ENCODE results near the gene EML1.

GRCh38 chr14:99840774-99841305, 47.6 kb downstream of the EML1 start:
- no peak for TF ChIP-seq SMC3 (conservative IDR thresholded peaks at IDR 0.05; ENCODE audit: poor library complexity)
- TF ChIP-seq EP300 (conservative IDR thresholded peaks at IDR 0.05; ENCODE audit: poor library complexity, severe bottlenecking), result no peak
- no peak for TF ChIP-seq TAF1 (IDR thresholded peaks at IDR 0.05; ENCODE audit: low read depth)
- TF ChIP-seq, protein P1, sequence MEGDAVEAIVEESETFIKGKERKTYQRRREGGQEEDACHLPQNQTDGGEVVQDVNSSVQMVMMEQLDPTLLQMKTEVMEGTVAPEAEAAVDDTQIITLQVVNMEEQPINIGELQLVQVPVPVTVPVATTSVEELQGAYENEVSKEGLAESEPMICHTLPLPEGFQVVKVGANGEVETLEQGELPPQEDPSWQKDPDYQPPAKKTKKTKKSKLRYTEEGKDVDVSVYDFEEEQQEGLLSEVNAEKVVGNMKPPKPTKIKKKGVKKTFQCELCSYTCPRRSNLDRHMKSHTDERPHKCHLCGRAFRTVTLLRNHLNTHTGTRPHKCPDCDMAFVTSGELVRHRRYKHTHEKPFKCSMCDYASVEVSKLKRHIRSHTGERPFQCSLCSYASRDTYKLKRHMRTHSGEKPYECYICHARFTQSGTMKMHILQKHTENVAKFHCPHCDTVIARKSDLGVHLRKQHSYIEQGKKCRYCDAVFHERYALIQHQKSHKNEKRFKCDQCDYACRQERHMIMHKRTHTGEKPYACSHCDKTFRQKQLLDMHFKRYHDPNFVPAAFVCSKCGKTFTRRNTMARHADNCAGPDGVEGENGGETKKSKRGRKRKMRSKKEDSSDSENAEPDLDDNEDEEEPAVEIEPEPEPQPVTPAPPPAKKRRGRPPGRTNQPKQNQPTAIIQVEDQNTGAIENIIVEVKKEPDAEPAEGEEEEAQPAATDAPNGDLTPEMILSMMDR (IDR thresholded peaks at IDR 0.05; ENCODE audit: poor library complexity, severe bottlenecking), result no peak
- TF ChIP-seq EZH2 (IDR thresholded peaks at IDR 0.05; ENCODE audit: borderline replicate concordance, insufficient read depth, low read length, poor library complexity, severe bottlenecking), result no peak
- TF ChIP-seq POLR2AphosphoS5 (IDR thresholded peaks at IDR 0.05), result no peak
- TF ChIP-seq MXI1 (conservative IDR thresholded peaks at IDR 0.05; ENCODE audit: poor library complexity, severe bottlenecking), result no peak

Data from neural cell (in vitro differentiated cells).